GM18520 (cell line): ENCODE measurements around the gene GSTM5.
A peak's percentile ranks its signal among the peaks of the same experiment; 100 is the strongest.
"Not testable (repeated sequence)": the region's sequence is repeated elsewhere in the genome, so short reads cannot be mapped to it uniquely, and the experiment has no call there.

ENCODE experiments used
- ATAC-seq: cut with Tn5 transposase; IDR thresholded peaks from one replicate; pipeline ENCODE4 v1.9.1; 2021; ENCODE audit not compliant: unreplicated experiment

GSTM5 gene

DNA sequence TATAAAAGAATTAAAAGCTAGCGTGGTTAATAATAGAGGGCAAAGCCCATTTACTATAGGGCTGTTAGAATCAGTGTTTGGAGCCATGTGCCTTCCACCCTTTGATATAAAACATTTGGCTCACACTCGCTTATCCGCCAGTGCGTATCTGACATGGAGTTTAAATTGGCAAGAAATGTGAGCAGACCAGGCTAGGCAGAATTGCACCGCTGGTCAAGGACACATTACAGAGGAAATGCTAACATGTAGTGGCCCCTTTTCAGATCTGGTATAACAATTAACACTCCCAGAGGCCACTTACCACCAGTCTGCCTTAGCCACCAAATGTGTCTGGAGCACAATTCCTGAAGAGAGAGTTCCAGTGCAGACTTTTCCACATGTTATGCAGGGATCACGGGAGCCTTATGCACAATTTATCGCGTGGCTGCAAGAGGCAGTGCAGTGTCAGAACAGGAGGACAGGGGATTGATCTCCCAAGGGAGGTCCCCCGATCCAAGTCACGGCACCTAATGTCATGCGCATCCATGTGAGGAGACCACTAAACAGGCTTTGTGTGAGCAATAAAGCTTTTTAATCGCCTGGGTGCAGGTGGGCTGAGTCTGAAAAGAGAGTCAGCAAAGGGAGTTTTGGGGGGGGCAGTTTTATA, 14.8 kb downstream of the GSTM5 start:
- no peak for ATAC-seq

DNA sequence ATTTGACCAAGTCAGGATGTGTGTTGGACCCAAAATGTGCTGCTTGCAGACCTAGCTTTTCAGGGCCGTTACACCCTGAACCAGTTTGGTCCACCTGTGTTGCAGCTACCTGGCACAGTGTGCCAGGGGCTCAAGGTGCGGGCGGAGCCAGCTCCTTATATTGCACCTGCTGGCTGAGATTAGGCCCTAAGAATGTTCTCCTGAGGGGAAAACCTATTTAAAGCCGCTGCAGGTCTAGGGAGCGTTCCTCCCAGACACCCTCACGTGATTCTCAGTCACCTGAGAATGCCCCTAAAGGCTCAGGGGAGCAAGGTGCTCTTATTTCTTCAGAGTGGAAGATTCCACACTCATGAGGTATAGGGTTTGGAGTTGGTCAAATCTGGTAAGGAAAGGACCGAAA, 16.8 kb downstream of the GSTM5 start:
- ATAC-seq: no peak

DNA sequence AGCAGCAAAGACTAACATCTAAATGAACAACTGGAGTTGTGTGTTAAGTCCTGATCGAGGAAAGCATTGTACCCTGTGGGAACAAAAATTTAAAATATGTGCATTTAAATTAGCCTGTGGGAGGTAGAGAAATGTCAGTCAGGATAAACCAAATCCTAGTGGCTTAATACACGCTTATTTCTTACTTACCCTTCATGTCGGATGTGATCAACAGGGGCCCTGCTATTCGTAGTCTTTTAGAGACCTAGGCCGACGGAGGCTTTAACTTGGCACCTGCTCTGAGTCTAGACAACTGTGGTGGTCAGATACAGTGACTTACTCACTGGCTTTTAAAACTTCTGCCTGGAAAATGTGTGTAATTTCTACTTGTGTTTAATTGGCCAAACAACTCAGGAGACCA, 18.6 kb downstream of the GSTM5 start:
- ATAC-seq: no peak

DNA sequence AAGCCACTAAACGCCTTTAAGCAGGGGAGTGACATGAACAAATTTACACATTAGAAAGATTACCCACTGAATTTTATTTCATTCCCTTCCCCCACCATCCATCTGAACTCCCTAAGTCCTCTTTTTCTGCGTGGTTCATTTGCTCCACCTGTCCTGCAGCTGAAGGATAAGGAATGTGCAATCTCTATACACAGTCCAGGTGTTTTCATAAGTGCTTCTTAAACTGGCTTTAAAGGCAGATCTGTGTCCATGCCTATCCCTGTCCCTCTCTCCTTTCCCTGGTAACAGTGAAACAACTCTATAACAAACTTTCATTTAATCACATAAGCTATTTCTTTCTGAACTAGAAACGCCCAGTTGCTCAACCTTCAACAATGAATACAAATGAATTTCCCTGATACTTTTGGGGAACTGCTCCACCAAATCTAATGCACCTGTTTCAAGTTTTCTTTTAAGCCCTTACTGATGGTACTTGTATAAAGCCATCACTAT, 20.4 kb downstream of the GSTM5 start:
- no peak for ATAC-seq

- ATAC-seq: no peak
Observed at GRCh38 chr1:109733236-109733870, 21.3 kb downstream of the GSTM5 start.

- ATAC-seq: peak; percentile 82
Observed at GRCh38 chr1:109739738-109740614, 27.9 kb downstream of the GSTM5 start.

GRCh38 chr1:109740615-109741373, 28.7 kb downstream of the GSTM5 start, which contains the start of gene GSTM3:
GSTM3 (minus strand) TSS chr1:109741038; CDS start chr1:109740287, 751 bp downstream.
- ATAC-seq: no peak

DNA sequence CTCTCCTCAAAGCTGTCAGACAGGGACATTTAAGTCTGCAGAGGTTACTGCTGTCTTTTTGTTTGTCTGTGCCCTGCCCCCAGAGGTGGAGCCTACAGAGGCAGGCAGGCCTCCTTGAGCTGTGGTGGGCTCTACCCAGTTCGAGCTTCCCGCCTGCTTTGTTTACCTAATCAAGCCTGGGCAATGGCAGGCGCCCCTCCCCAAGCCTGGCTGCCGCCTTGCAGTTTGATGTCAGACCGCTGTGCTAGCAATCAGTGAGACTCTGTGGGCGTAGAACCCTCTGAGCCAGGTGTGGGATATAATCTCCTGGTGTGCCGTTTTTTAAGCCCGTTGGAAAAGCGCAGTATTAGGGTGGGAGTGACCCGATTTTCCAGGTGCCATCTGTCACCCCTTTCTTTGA, 36.3 kb downstream of the GSTM5 start:
- not testable (repeated sequence) for ATAC-seq

DNA sequence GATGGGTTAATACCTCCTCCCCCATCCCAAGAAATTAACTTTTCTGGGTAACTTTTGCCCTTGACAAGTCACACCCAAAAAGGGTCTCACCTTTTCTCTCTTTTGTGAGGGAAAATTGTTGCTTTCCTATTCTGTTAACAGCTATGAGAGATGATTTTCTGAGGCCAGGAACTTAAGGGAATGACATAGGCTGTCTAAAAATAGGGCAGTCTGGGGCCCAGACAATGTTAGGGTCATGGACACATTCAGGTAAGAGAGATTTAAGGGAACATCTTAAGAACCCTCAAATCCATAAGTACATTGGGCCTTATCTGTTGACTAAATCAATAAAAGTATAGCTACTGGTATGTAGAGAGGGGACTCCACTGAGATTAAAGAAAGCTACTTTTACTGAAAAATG, 37.2 kb downstream of the GSTM5 start:
- ATAC-seq: no peak

DNA sequence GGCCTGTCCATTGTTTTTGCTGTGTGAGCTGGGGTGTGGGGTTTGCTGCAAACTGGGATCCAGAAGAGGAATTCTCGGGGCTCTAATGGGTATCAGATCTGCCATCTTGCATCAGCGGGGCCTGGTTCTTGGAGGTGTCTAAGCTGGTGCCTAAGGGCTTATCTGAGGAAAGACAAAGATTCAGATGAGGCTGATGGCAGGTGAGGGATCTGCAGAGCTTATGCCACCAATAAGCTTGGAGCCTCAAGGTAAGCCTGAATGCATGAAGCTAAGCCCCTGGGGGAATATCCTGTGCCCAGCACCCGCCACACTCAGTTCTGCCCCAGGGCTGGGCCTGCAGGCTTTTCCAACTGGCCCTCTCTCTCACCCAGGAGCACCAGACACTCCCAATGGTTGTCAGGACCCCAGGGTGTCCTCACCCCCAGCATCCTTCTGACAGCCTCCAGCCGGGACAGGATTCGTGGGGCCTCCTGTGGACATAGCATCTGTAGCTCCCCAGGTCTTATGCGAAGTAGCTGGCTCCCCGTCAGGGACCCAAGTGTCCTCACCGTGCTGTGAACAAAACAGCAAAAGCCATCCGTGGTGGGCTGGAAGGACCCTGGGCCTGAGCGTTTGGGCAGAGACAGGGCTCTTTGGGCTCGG, 38.3 kb downstream of the GSTM5 start:
- ATAC-seq: no peak

DNA sequence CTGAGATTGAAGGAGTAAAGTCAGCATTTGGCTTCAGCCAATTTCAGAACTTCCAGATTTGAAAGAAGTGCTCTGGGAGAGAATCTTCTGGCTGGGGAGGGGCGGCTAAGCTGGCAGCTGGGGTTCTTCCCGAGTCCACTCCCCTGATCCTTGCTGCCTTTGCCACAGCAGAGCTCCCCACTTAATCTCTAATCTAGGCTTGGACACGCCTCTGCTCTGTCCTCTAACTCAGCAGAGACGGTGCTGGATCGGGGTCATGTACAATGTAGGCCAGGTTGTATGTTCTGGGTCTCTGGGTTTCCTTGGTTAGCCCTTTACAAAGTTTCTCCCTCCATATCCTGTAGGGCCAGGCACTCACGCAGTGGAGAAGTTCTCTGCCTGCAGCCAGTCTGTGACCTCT, 38.9 kb downstream of the GSTM5 start:
- no peak for ATAC-seq

DNA sequence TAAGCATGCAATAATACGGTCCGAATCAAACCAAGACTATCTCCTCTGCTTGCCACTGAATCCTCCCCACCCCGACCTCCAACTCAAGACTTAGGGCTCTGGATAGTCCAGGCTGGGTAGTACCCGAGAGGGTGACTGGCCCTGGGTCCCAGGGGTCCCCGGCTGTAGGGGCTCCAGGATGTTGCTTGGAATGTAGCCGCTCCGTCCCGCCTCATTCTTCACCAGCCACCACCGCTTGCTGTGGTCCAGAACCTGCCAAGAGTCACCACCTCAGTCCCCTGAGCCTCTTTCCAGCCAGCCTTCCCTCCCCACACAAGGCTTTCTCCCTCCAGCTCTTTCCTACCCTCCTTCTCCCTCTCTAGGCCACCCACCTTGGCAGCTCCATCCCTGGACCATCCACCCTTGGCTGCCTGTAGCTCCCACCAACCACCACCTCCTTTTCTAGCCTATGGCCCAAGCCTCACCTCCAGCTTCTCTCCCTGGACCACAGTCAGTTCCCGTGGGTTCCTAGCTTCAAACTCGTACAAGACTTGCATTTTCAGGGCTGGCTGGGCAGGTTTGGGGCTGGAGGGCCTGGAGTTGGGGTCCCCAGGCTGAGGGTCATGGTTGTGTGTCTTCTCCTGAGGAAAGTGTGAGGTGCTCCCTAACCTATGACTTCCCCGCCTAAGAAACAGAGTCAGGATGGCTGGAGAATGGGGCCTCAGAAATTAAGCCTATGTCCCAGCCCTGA, 39.6 kb downstream of the GSTM5 start:
- ATAC-seq: no peak

- no peak for ATAC-seq
Observed at GRCh38 chr1:109754738-109755137, 42.7 kb downstream of the GSTM5 start.

GRCh38 chr1:109756325-109756724, 44.3 kb downstream of the GSTM5 start:
- ATAC-seq: not testable (repeated sequence)

DNA sequence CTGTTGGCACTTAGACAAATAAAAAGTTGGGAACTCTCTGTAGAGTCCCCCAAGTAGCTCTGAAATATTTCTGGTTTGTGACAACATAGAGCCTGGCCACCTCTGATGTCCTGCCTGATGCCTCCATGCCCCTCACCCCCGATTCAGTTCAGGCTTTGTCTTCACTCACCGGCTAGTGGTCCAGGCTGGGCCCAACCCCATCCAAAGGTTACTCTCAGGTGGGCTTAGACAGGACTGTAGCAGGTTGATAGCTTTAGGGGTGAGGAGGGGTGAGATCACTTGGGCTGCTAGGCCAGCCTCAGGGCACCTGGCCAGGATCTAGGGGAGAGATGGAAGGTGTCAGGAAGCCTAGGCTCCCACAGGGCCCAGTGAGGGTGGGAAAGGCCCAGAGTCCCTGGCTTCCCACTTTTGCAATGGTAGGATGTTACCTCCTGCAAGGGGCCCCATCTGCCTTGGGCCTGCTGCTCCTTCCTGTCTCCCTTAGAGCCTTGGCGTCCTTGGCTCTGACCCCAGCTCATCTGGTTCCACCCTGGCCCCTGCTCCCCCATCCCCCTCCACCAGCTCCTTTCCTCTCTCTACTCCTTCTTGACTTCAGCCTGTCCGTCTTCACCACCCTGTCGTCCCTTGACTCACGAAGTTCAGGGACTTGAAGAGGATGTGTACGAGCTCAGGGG, 44.9 kb downstream of the GSTM5 start:
- no peak for ATAC-seq

DNA sequence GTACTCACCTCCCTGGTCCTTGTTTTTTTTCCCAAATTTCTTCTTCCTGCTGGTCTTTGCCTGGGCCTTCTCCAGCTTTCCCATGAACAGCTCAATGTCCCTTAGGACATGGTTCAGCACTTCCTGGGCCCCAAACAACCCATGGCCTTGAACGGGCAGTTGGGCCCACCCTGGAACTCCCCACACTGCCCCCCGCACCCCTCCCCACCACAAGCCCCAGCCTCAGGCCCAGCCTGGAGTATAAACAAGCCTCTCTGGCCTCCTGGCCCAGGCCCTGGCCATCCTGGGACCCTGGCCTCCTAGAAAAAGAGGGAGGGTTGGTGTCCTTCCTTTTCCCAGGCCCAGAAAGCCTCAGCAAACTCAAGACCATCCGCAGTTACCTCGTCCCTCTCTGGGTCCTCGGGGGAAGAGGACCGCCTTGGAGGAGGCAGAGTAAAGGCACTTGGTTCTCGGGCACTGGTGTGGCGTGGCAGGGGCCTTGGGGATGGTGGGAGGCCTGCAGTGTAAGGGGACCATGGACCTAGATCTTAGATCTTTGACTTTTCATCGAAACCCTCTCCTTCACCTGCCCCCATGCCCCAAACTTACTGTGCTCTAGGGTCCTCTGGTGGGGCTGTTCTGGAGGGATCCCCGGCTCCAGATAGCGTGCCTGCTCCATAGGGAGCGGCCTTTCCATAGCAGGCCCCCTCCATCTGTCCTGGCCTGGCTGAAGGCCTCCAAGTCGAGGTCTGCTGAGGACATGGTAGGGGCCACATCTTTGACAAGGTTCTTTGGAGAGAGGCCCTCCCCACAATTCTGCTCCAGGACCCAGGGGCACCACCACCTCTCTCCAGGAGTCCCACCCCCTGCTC, 46.1 kb downstream of the GSTM5 start:
- no peak for ATAC-seq

- no peak for ATAC-seq
Observed at GRCh38 chr1:109759513-109760334, 47.7 kb downstream of the GSTM5 start.
